ENCODE data around the gene AQP11.
"Not testable (repeated sequence)": the region's sequence is repeated elsewhere in the genome, so short reads cannot be mapped to it uniquely, and the experiment has no call there.

Gene AQP11

DNA sequence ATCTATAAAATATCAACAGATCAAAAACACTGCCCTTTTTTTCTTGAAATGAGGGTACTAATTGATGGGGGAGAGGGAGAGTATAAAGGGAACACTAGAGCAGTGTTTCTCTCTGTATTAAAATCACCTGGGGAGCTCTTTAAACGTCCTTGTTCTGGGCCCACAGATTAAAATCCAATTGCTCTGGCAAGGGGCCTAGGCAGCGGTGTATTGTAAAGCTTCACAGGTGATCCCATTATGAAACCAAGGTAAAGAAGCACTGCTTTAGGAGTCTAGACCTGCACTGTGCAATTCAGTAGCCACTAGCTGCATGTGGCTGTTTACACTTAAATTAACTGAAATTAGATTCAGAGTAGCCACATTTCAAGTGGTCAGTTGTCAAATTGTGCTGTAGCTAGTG is 3.0 kb downstream of the AQP11 start:
- DNase-seq (ENCODE audit: low spot score), result no peak

DNA sequence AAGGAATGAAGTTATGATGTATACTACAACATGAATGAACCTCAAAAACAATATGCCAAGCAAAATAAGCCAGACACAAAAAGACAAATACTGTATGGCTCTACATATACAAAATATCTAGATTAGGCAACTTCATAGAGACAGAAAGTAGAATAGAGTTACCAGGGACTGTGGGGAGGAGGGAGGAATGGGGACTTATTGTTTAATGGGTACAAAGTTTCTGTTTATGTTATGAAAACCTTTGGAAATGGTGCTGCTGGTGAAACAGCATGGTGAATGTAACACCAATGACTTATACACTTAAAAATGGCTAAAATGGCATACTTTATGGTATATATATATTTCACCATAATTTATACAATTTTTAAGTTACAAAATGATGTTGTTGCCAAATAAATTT is 4.1 kb downstream of the AQP11 start:
- DNase-seq (ENCODE audit: low spot score), result no peak

DNA sequence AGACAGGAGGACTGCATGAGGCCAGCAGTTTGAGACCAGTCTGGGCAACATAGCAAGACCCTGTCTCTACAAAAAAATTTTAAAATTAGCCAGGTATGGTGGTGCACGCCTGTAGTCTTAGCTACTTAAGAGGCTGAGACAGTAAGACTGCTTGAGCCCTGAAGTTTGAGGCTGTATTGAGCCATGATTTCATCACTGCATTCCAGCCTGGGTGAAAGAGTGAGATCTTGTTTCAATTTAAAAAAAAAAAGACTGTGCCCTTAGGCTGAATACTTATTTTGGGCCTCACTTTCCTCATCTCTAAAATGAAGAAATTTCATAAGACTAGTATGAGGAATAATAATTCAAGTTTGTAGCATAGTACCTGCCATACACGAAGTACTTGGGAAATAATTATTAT is 6.9 kb downstream of the AQP11 start:
- no peak for DNase-seq (ENCODE audit: low spot score)

DNA sequence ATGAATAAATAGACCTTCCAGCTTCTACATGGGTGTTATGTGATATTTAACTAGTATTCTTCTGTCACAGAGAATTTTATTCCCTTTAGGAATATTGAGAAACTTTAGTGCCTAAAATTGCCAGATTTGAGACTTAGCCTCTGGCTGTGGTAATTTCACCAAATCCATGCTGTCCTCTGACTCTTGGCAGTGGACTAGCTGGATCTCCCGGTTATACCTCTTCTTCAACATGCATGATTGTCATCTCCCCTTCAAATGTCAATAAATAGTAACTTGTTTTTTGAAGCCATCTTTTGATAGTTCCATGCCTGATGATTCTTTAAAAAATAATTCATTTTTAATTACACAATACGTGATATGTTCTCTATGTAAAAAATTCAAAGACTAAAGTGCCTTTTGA is 8.4 kb downstream of the AQP11 start:
- no peak for DNase-seq (ENCODE audit: low spot score)

DNA sequence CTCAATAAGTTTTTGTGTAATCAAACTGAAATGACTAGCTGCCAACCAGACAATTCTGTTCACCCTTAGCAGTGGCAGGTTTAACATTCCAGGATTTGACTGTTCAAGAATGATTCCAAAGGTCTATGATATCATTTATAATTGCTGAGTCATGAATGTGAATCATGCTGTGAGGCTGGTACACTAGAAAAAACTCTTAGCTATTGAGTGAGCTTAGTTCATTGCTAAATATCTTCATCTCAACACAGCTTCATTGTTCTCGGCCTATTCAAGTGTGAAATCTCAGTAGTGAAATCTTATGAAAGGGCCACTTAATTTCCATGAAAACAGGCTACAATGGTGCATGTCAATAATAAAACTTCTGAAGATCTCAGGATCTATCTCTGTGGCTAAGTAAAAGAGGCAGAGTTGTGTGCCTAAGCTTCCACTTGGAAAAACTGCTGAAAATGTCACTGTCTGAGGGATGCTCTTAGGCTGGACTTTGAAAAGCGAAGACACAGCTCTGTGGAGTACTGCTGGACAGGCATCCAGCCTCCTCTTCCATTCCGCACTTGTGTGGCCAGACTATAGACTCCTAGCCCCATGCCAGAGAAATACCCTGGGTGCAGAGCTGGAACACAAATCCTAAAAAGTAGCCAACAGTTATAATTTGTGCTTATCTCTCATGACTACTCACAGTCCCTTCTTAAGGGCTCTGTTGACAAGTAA is 12.8 kb downstream of the AQP11 start:
- no peak for DNase-seq (ENCODE audit: low spot score)

DNA sequence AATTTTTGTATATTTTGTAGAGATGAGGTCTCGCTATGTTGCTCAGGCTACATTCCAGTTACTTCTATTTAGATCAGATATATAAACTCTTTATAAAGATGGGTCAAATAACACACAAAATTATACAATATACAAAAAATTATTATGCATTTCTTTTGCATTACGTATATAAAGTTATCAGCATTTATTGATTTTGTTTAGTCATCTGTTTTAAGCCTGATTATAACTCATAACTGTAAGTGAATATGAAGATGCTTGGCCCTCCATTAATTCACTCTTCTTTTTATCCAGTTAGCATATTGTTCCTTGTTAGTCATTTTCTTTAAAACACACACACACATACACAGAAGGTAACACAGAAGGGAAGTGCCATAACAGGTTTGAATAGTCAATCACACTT is 14.5 kb downstream of the AQP11 start:
- DNase-seq (ENCODE audit: low spot score), result no peak

DNA sequence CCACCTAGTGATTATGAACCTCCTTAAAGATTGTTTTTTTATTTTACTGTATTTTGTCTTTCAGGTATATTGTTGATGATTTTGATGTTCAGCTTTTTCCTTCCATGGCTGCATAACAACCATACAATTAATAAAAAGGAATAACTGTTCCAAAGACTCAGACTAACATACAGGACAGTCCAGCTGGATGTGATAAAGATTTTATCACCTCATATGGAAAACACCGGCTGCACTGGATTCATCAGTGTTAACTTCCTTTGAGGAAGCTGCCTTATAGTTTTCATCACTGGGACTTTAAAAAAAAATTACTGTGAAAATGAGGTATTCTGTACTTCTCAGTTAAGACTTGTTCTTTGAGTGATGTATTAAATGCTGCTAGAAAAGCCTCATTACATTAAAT is 19.5 kb downstream of the AQP11 start:
- no peak for DNase-seq (ENCODE audit: low spot score)

DNA sequence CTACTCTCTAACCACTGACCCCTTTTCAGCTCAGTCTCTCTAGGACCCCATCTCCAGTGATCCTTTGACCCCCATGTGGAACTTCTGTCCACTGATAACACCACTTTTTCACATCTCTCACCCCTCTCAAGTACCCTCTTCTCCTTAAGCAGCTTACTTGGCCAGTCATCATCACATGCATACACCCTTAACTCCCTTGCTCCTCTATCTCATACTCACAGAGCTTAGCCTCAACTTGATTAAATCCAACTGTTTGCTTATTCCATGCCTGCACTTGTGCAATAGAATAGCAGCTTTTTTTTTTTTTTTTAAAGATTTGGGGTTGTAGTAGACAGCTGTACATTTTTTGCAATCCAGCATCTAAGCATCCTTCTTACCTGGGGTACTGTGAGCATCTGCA is 22.2 kb downstream of the AQP11 start:
- no peak for DNase-seq (ENCODE audit: low spot score)

DNA sequence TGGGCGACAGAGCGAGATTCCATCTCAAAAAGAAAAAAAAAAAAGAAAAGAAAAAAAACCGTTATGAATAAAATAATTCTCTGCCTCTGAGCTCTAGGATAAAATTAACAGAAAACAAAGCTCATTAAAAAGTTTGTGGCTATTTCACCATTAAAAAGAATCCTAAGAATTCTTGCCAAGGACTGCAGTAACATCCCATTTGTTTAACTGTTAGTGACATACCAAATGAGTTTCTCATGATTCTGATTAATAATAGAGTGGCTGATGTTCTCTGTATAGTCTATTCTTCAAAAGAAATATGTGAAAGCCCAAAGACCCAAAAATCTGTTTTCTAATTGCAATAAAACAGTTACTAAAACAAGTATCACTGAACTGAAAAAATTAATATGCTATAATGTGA is 28.1 kb downstream of the AQP11 start:
- DNase-seq (ENCODE audit: low spot score), result no peak

DNA sequence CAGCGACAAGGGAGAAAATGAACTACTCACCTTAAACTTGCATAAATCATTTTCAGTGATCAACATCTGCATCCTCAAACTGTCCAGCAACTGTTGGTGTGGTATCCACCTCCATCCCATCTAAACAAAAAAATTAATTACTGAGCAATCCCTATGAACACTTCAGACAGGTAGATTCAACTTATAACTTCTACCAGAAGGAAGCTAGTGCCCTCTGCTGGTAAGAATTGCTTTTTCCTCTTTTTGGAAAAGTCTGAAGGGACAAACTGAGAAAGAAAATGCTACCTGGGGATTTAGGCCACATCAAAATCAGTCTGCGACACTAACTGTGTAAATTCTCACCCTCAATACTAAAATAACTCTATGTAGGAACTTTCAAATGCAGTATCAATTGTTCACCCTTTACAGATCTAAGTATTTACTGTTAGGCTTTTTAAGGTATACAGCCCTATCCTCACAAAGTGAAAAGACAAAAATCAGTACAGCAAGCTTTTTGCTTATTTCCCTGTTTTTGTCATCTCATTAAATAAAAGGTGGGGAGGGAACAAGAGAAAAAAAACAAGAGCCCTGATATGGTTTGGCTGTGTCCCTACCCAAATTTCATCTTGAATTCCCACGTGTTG is 29.9 kb downstream of the AQP11 start:
- DNase-seq (ENCODE audit: low spot score), result no peak

DNA sequence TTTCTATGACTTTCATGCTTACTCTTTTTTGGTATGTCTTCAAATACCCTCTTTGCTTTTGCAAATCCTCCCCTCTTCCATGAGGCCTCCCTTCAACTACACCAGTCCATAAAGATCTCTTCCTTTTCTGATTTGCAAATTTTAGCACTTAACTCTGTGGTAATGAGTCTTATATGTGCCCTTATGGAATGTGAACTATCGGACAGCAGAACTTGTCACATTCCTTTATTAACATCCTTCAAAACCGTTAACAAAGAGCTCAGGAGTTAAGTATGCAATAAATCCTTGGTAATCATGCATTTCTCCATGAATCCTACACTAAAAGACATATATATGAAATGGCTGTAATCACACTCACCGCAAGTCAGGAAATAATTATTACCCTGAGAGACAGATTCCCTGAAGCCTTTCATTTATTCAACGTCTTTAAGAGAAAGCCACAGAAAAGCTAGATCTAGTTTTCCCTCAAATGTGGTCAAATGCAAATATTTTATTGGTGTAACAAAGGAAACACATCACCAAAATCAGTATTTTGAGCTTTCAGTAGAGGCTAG is 40.5 kb downstream of the AQP11 start:
- no peak for DNase-seq (ENCODE audit: low spot score)

DNA sequence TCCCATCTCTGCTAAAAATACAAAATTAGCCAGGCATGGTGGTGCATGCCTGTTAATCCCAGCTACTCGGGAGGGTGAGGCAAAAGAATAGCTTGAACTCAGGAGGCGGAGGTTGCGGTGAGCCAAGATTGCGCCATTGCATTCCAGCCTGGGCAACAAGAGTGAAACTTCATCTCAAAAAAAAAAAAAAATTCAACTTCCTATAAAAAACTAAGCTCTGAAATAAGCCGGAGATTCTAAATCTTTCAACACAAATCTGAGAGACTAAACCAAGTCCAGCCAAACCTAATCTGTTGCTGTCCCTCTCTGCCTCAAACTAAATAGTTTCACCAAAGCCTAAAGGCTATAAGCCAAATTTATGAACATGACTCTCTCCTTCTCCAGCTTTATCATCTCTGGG is 44.2 kb downstream of the AQP11 start:
- DNase-seq (ENCODE audit: low spot score), result not testable (repeated sequence)

DNA sequence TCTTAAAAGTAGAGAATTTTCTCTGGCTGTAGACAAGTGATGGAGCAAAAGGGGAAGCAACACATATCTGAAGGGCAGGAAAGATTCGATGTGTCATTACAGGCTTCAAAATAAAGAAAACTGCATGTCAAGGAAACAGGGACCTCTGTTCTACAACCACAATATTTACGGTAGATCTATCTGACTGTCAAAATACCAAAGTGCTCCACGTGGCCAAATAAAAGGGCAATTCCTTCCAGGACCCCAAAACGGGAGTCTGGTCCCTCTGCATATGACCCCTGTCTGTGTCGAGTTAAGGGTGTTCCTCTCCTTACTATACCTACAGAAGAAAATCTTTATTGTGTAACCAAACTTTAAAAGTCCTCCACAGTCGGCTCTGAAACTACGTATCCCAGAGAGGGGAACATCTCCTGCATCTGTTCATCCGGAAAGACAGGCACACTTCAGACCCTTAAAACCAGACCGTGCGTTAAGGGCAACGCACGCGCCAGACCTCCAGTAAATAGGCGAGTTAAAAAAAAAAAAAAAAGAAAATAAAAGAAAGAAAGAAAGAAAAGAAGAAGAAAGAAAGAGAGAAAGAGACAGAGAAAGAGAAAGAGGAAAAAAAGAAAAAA is 47.1 kb downstream of the AQP11 start:
- no peak for DNase-seq (ENCODE audit: low spot score)

DNA sequence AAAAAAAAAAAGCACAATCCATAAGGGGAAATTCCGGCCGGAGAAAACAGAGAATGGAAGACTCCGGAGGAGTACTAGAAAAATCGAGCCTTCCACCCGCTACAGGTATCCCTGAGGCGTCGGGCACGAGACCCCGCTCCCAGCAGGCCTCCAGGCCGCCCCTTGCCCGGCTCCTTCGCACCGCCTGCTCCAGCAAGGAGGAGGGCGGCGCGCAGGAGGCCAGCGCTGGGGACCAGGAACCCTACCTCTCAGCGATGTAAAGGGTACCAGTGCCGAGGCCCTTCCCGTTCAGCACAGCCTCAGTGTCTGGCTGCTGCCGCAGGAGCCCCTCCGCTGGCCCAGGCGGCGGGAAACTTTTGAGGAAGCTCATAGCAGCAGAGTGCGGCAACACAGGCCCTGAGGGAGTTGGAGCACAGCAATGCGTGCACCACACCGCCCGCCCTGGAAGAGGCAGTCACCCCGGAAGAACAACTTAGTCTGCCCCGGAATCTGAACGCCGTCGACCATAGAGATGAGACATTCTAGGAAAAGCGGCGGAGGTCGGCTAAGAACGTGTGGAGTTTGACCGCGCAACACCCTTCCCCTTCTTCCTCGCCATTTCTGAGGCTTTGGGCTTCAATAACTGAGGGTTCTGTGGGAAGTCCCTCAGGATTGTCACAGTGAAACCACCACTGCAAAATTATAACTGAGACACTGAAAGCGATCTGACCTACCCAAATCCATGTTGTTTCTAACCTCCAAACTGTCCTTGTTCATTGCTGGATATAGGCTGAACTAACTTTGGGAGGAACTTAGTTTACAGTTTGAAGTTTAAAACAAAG is 47.8 kb downstream of the AQP11 start, which contains the start of gene CLNS1A:
TSS of gene CLNS1A (minus strand) at position 450 of the 821 bp plus-strand sequence. CDS start at position 370, 80 bp downstream.
- DNase-seq (ENCODE audit: low spot score), result peak; percentile 90

DNA sequence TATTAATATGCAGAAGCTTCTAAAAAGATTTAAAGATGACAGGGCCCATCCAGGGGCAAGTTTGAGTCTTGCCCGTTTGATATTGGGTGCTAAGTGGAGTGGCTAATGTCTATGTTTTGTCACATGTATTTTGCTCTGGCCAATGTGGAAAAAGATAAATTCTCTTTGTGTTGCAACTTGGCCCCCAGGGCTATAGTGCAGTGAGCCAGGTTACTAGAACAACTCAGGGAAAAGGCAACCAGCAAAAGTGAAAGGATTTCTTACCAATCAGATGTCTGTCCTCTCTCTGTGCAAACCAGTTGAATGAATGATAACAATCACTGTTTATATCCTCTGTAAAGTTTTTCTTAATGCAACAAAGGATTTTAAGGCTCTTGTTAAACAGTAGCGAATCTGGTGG is 52.5 kb downstream of the AQP11 start:
- no peak for DNase-seq (ENCODE audit: low spot score)

DNA sequence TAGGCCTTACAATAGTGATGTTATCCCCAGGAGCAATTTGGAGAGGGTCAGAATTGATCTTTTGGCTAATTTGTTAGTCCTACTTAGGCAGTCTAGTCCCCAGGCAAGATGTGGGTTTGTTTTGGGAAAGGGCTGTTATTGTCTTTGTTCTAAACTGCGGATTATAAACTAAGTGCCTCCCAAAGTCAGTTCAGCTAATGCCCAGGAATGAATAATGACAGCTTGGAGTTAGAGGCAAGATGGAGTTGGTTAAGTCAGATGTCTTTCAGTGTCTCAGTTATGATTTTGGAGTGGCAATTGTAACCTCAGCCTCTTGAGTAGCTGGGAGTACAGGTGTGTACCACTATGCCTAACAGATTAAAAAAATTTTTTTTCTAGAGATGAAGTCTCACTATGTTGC is 55.1 kb downstream of the AQP11 start:
- no peak for DNase-seq (ENCODE audit: low spot score)

DNA sequence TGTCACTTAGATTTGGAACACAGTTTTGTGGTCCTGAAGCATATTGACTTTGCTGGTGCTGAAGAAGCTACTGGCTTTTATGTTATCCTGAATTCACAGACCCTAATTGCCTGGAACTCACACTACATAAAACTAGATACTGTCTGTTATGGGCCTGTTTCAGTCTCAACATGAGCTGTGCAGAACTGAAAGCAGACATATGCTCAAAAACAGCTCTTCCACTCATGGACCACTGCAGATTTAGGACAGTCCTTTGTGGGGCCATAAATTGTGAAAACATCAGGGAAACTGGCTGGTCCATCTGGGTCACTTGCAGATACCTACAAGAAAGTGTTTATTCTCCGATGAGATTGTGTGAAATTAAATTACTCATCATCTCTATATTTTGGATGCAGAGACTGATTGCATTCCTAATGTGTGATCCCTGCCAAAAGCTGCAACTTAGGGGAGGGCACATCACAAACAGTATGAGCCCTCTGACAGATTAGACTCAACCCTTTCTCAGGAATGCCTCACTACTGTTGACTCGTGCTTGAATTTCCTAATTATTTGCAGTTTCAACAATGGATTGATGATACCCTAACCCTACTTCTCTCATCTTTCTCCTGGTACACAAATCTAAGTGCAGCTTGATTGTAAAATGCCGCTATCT is 58.0 kb downstream of the AQP11 start:
- no peak for DNase-seq (ENCODE audit: low spot score)

DNA sequence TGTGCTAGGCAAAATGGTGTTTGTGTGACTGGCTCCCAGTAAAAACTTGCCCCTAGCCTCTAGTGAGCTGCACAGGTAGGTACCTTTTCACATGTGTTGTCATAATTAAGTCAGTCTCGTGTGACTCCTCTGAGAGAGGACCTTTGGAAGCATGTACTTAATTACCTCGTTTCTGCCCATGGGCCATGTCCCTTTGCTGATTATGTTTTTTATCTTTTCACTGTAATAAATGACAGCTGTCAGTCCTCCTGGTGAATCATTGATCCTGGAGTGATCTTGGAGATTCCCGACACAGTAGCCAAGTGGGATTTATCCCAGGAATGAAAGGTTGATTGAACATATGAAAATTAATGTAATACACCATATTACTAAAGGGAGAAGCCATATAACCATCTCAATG is 60.4 kb downstream of the AQP11 start:
- no peak for DNase-seq (ENCODE audit: low spot score)

DNA sequence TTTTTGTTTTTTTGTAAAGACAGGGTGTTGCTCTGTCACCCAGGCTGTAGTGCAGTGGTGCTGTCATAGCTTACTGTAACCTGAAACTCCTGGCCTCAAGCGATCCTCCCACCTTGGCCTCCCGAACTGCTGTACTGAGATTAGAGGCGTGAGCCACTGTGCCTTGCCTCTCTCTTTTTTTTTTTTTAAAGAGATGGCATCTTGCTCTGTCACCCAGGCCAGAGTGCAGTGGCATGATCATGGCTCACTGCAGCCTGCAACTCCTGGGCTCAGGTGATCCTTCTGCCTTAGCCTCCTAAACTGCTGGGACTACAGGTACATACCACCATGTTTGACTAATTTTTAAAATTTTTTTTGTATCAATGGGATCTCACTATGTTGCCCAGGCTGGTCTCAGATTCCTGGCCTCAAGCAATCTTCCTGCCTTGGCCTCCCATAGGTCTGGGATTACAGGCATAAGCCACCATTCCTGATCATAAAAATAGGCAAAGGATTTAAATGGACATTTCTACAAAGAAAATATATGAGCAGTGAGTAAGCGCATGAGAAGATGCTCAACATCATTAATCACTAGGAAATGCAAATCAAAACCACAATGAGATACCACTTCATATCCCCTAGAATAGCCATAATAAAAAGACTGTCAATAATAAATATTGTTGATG is 65.1 kb downstream of the AQP11 start:
- no peak for DNase-seq (ENCODE audit: low spot score)

DNA sequence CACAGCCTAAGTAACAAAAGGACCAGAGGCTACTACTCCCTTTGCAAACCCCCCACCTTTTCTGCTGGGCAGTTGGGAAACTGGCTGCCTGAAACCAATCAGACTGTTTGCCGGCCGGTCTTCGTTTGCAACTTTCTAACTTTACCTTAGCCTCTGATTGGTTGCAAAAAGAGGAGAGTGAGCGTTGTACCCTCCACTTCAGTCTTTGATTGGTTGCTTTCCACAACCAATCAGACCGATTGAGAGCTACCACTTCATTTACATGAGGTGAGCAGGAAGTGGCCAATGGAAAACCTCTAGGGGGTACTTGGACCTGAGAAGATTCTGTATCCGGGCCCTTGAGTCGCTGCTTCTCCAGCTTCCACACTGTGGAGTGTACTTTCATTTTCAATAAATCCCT is 66.6 kb downstream of the AQP11 start:
- DNase-seq (ENCODE audit: low spot score), result no peak
